A673 (cell line): ENCODE results near the gene NRG4.

ENCODE experiments used
- CTCF ChIP-seq: fragments of 300-800, 200-600 bp; sonication (generic); conservative IDR thresholded peaks from 2 replicates; pipeline ENCODE4 v1.5.1; 2017; ENCODE audit warnings: low read depth, mild to moderate bottlenecking, antibody characterized with exemption, low read length, moderate library complexity, mixed read lengths
- EZH2 ChIP-seq: fragments of 200-600 bp; sonication (generic); IDR thresholded peaks from 2 replicates; pipeline ENCODE4 v1.6.1; 2017; ENCODE audit warnings: borderline replicate concordance, low read depth, mild to moderate bottlenecking, mixed read lengths, antibody characterized with exemption, low read length; ENCODE audit not compliant: poor library complexity, severe bottlenecking

GRCh38 chr15:76024021-76024768, 12.0 kb upstream of the NRG4 start:
- no peak for TF ChIP-seq CTCF
- TF ChIP-seq EZH2 = no peak
